Panc1 (cell line): ENCODE measurements around the gene FBXO15. TPM values are rescaled to one million over a fixed set of nuclear protein-coding genes. Genes with fewer than 3 reads are reported as not detected.

ENCODE experiments used
- ATAC-seq: fragments of 200-7000 bp; cut with Tn5 transposase; 2 replicates; pipeline ENCODE4 v1.9.1; 2020; ENCODE audit warnings: mild to moderate bottlenecking, moderate library complexity
- BruUV-seq: library from RNA; stranded (reverse); fragments of 400-500 nt; replicated peaks from 2 replicates; lab custom pipeline; 2021; lab: Mats Ljungman, UMichigan
- CTCF ChIA-PET: fragments of 300-600 bp; sonication (Branson Sonifier 250); formaldehyde crosslinking; loops from one replicate; lab custom pipeline; 2022; ENCODE audit warnings: antibody characterized with exemption; lab: Charles Lee
- POLR2A ChIA-PET: fragments of 300-600 bp; sonication (Branson Sonifier 250); formaldehyde crosslinking; loops from one replicate; lab custom pipeline; 2022; ENCODE audit warnings: antibody characterized with exemption; lab: Charles Lee
- DNase-seq: peaks from one replicate; pipeline ENCODE4 v3.0.0-alpha.2; 2010; ENCODE audit warnings: low read depth, low spot score
- H3K27ac ChIP-seq: 2 replicates; pipeline ENCODE4 v1.5.1; 2011; ENCODE audit warnings: mild to moderate bottlenecking, low read length, inconsistent platforms
- H3K27me3 ChIP-seq: fragments of 200-500 bp; sonication (Bioruptor generic); 2 replicates; pipeline ENCODE4 v1.6.0; 2014; ENCODE audit warnings: low read length, inconsistent platforms; ENCODE audit not compliant: control insufficient read depth, insufficient read depth
- H3K36me3 ChIP-seq: fragments of 200-500 bp; sonication (Bioruptor generic); 2 replicates; pipeline ENCODE4 v1.5.1; 2014; ENCODE audit warnings: inconsistent platforms, mild to moderate bottlenecking, low read length, moderate library complexity; ENCODE audit not compliant: control insufficient read depth, insufficient read depth
- H3K4me1 ChIP-seq: 2 replicates; pipeline ENCODE4 v1.5.1; 2011; ENCODE audit warnings: inconsistent platforms, mild to moderate bottlenecking, low read length, moderate library complexity; ENCODE audit not compliant: control insufficient read depth, insufficient read depth
- H3K4me3 ChIP-seq, 2 experiments: 2 replicates each; pipeline ENCODE4 v1.5.1; 2011 to 2012; ENCODE audit warnings: low read depth in 2 of 2, low read length in 2 of 2, mild to moderate bottlenecking in 2 of 2, inconsistent platforms in 1 of 2, moderate library complexity in 1 of 2
- H3K9me3 ChIP-seq: fragments of 200-500 bp; sonication (Bioruptor generic); 2 replicates; pipeline ENCODE4 v1.5.1; 2014; ENCODE audit warnings: low read depth, mild to moderate bottlenecking, inconsistent platforms, low read length, moderate library complexity; ENCODE audit not compliant: control insufficient read depth, insufficient read depth
- POLR2AphosphoS5 ChIP-seq: IDR thresholded peaks from 2 replicates; pipeline ENCODE4 v1.6.1; 2012; ENCODE audit warnings: mild to moderate bottlenecking, low read depth, low read length, moderate library complexity
- SIN3A ChIP-seq: IDR thresholded peaks from 2 replicates; pipeline ENCODE4 v1.6.1; 2012; ENCODE audit warnings: low read depth, mild to moderate bottlenecking, low read length, moderate library complexity, borderline replicate concordance; ENCODE audit not compliant: insufficient read depth
- TCF7L2 ChIP-seq: IDR thresholded peaks from 2 replicates; pipeline ENCODE4 v1.6.1; 2011; ENCODE audit warnings: mild to moderate bottlenecking, low read depth, low read length, inconsistent platforms
- in situ Hi-C: cut with HindIII; loops from 2 replicates; pipeline ENCODE4 v1.10.0; 2016; ENCODE audit warnings: low sequenced_read_pairs, low pct_unique_long_range_greater_than_20kb
- intact Hi-C: fragments of 100-400 bp; cut with micrococcal nuclease; formaldehyde crosslinking; loops from one replicate; pipeline ENCODE4 v1.10.0; 2022; ENCODE audit not compliant: unreplicated experiment
- total RNA-seq: library from RNA; stranded (reverse); gene quantifications from one replicate; pipeline ENCODE4 v1.2.1, GENCODE V29; 2021; ENCODE audit not compliant: unreplicated experiment
- TF ChIP-seq, protein P1 (sequence below): fragments of 450-650 bp; IDR thresholded peaks from 2 replicates; pipeline ENCODE4 v1.5.1; 2017; ENCODE audit warnings: mild to moderate bottlenecking
- TF ChIP-seq, protein P2 (sequence below), 2 experiments: IDR thresholded peaks; 2 replicates each; pipeline ENCODE4 v1.6.1; 2011 to 2012; ENCODE audit warnings: low read depth in 2 of 2, control low read depth in 1 of 2, low read length in 1 of 2, mild to moderate bottlenecking in 1 of 2, moderate library complexity in 1 of 2; ENCODE audit not compliant: insufficient read depth in 1 of 2

The FBXO15 gene
- total RNA-seq, 1 experiment from 2014 or later = 1.9 TPM

DNA sequence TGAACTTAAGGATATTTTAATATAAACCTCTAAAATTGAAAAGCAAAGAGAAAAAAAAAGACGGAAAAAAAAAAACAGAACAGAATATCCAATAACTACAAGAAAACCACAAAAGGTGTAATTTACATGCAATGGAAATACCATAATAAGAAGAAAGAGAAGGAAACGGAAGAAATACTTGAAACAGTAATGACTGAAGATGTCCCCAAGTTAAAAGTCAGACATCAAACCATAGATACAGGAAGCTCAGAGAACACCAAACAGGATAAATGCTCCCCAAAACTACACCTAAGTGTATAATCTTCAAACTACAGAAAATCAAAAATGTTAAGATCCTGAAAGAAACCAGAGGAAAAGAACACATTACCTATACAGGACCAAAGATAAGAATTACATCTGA is 39.2 kb downstream of the FBXO15 start:
- H3K27ac ChIP-seq = no peak overlapping the region
- in situ Hi-C loops = no loop called here
- no peak overlapping the region for H3K4me3 ChIP-seq
- BruUV-seq = no TSS peak
- TF ChIP-seq POLR2AphosphoS5 = no peak
- no peak for TF ChIP-seq SIN3A
- TF ChIP-seq, protein P1, sequence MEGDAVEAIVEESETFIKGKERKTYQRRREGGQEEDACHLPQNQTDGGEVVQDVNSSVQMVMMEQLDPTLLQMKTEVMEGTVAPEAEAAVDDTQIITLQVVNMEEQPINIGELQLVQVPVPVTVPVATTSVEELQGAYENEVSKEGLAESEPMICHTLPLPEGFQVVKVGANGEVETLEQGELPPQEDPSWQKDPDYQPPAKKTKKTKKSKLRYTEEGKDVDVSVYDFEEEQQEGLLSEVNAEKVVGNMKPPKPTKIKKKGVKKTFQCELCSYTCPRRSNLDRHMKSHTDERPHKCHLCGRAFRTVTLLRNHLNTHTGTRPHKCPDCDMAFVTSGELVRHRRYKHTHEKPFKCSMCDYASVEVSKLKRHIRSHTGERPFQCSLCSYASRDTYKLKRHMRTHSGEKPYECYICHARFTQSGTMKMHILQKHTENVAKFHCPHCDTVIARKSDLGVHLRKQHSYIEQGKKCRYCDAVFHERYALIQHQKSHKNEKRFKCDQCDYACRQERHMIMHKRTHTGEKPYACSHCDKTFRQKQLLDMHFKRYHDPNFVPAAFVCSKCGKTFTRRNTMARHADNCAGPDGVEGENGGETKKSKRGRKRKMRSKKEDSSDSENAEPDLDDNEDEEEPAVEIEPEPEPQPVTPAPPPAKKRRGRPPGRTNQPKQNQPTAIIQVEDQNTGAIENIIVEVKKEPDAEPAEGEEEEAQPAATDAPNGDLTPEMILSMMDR = no peak
- TF ChIP-seq, protein P2, sequence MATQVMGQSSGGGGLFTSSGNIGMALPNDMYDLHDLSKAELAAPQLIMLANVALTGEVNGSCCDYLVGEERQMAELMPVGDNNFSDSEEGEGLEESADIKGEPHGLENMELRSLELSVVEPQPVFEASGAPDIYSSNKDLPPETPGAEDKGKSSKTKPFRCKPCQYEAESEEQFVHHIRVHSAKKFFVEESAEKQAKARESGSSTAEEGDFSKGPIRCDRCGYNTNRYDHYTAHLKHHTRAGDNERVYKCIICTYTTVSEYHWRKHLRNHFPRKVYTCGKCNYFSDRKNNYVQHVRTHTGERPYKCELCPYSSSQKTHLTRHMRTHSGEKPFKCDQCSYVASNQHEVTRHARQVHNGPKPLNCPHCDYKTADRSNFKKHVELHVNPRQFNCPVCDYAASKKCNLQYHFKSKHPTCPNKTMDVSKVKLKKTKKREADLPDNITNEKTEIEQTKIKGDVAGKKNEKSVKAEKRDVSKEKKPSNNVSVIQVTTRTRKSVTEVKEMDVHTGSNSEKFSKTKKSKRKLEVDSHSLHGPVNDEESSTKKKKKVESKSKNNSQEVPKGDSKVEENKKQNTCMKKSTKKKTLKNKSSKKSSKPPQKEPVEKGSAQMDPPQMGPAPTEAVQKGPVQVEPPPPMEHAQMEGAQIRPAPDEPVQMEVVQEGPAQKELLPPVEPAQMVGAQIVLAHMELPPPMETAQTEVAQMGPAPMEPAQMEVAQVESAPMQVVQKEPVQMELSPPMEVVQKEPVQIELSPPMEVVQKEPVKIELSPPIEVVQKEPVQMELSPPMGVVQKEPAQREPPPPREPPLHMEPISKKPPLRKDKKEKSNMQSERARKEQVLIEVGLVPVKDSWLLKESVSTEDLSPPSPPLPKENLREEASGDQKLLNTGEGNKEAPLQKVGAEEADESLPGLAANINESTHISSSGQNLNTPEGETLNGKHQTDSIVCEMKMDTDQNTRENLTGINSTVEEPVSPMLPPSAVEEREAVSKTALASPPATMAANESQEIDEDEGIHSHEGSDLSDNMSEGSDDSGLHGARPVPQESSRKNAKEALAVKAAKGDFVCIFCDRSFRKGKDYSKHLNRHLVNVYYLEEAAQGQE (IDR thresholded peaks at IDR 0.05; ENCODE audit: insufficient read depth in 1 of 2, low read depth in 2 of 2, low read length in 1 of 2) = no peak
- TF ChIP-seq TCF7L2 = no peak
- DNase-seq = no peak
- intact Hi-C loops = no loop called here
- no peaks in the 10 kb centered on the region for H3K4me1 ChIP-seq
- CTCF ChIA-PET = no interaction called here
- POLR2A ChIA-PET = no interaction called here
- no peaks in the 10 kb centered on the region for H3K27me3 ChIP-seq
- H3K9me3 ChIP-seq = no peaks in the 10 kb centered on the region
- ATAC-seq = no peak
- no peaks in the 10 kb centered on the region for H3K36me3 ChIP-seq

DNA sequence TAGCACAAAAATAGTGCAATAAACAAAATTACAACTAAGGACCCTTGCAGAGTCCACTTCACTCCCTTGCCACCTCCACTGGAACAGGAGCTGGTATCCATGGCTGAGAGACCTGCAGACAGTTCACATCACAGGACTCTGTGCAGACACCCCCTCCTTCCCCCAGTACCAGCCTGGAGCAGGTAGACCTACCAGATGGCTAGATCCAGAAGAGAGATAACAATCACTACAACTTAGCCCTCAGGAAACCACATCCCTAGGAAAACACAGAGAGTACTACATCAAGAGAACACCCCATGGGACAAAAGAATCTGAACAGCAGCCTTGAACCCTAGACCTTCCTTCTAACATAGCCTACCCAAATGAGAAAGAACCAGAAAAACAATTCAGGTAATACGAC is 49.8 kb downstream of the FBXO15 start:
- Histone ChIP-seq H3K27me3 (no peaks in the 10 kb centered on the region), H3K36me3 (no peaks in the 10 kb centered on the region), H3K4me3 (no peak overlapping the region), H3K9me3 (no peaks in the 10 kb centered on the region), H3K27ac (no peak overlapping the region), H3K4me1 (no peaks in the 10 kb centered on the region)
- ATAC-seq (no peak), DNase-seq (no peak)
- intact Hi-C loops = no loop called here
- BruUV-seq = no TSS peak
- ChIA-PET POLR2A (no interaction called here), CTCF (no interaction called here)
- TF ChIP-seq POLR2AphosphoS5 (no peak), TCF7L2 (no peak), SIN3A (no peak)
- TF ChIP-seq, protein P1 = no peak
- in situ Hi-C loops = no loop called here
